HL-60 (cell line): ENCODE results near the gene SLC14A1.

ENCODE experiments used
- GABPA ChIP-seq: IDR thresholded peaks from 2 replicates; pipeline ENCODE4 v1.6.1; 2012; ENCODE audit warnings: low read depth
- POLR2AphosphoS5 ChIP-seq: IDR thresholded peaks from 2 replicates; pipeline ENCODE4 v1.6.1; 2012; ENCODE audit warnings: low read depth
- SPI1 ChIP-seq: IDR thresholded peaks from 2 replicates; pipeline ENCODE4 v1.6.1; 2012; ENCODE audit warnings: low read depth, mild to moderate bottlenecking, borderline replicate concordance
- TF ChIP-seq, protein P1 (sequence below): IDR thresholded peaks from one replicate; pipeline ENCODE4 v1.5.1; 2011; ENCODE audit warnings: low read length, control low read depth, inconsistent platforms; ENCODE audit not compliant: insufficient read depth

DNA sequence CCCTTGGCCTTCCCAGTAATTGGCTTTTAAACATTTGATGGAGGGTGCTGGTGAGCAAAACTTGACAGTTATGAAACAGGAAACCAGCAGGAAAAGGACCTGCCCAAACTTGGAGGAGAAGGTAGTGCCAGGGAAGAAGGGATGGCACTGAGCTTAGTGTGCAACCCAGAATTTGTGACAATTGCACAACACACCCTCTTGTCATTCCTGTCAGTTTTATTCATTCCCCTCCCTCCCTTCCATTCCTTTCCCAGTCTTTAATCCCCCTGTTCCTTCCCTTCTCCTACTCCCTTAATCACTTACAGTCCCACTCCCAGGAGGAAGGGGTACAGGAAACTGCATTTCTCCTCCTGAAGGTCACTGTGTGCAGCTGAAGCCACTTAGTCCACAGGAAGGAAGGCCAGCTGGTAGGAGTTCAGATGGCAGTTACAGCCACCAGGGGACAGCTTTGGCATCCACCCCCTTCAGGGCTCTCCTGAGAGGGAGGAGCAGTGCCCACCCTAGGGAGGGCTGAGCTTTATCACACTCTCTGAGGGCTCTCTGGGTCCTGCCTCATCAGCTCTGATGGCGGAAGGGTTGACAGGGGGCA is 77.5 kb downstream of the SLC14A1 start:
- TF ChIP-seq, protein P1, sequence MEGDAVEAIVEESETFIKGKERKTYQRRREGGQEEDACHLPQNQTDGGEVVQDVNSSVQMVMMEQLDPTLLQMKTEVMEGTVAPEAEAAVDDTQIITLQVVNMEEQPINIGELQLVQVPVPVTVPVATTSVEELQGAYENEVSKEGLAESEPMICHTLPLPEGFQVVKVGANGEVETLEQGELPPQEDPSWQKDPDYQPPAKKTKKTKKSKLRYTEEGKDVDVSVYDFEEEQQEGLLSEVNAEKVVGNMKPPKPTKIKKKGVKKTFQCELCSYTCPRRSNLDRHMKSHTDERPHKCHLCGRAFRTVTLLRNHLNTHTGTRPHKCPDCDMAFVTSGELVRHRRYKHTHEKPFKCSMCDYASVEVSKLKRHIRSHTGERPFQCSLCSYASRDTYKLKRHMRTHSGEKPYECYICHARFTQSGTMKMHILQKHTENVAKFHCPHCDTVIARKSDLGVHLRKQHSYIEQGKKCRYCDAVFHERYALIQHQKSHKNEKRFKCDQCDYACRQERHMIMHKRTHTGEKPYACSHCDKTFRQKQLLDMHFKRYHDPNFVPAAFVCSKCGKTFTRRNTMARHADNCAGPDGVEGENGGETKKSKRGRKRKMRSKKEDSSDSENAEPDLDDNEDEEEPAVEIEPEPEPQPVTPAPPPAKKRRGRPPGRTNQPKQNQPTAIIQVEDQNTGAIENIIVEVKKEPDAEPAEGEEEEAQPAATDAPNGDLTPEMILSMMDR = no peak
- TF ChIP-seq POLR2AphosphoS5 (no peak), GABPA (no peak), SPI1 (no peak)
